Right lobe of liver (tissue), 4 donors: Measurements from ENCODE around the gene BSX.

Experiments
- CTCF ChIP-seq, 4 donors: fragments of 200-600 bp in 3 of 4; fragments of 450-650 bp in 1 of 4; IDR thresholded peaks; one replicate each; pipeline versions ENCODE4 v1.5.1 to v1.8.0; 2016 to 2022; ENCODE audit warnings: antibody characterized with exemption in 4 of 4, mild to moderate bottlenecking in 2 of 4
- POLR2A ChIP-seq: fragments of 450-650 bp; IDR thresholded peaks from one replicate; pipeline ENCODE4 v1.6.1; 2017; ENCODE audit warnings: antibody characterized with exemption, mild to moderate bottlenecking
- donor health status: DM: no; HTN: no; CAD: no.
- donor health status: DM: no; HTN: no; CAD: no.
- donor health status: DM: no; HTN: yes; CAD: no.

- TF ChIP-seq CTCF (IDR thresholded peaks at IDR 0.05) (no peak), POLR2A (no peak)
Measured at GRCh38 chr11:122933416-122933815, 48.2 kb downstream of the BSX start.
